SH-SY5Y (cell line): ENCODE results near the gene NUCB1.

Source experiments
- GATA2 ChIP-seq: IDR thresholded peaks from 2 replicates; pipeline ENCODE4 v1.6.1; 2011; ENCODE audit warnings: mild to moderate bottlenecking, low read depth, low read length
- GATA3 ChIP-seq: IDR thresholded peaks from 2 replicates; pipeline ENCODE4 v1.6.1; 2011; ENCODE audit warnings: low read depth, mild to moderate bottlenecking, low read length, moderate library complexity

Gene NUCB1

DNA sequence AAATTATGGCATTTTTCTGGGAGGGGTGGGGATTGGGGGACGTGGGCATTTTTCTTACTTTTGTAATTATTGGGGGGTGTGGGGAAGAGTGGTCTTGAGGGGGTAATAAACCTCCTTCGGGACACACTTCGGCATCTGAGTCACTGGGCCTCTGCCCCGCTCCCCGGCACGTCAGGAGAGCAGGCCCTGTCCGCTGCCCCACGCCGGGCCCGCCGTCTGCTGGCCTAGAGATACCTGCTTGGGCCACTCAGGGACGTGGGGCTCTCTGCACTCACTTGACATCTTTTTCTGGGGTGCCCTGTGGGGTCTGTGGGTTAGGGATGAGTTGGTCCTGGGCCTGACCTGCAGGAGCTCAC lies 61.5 kb downstream of the NUCB1 start:
- TF ChIP-seq GATA3 (no peak), GATA2 (no peak)

DNA sequence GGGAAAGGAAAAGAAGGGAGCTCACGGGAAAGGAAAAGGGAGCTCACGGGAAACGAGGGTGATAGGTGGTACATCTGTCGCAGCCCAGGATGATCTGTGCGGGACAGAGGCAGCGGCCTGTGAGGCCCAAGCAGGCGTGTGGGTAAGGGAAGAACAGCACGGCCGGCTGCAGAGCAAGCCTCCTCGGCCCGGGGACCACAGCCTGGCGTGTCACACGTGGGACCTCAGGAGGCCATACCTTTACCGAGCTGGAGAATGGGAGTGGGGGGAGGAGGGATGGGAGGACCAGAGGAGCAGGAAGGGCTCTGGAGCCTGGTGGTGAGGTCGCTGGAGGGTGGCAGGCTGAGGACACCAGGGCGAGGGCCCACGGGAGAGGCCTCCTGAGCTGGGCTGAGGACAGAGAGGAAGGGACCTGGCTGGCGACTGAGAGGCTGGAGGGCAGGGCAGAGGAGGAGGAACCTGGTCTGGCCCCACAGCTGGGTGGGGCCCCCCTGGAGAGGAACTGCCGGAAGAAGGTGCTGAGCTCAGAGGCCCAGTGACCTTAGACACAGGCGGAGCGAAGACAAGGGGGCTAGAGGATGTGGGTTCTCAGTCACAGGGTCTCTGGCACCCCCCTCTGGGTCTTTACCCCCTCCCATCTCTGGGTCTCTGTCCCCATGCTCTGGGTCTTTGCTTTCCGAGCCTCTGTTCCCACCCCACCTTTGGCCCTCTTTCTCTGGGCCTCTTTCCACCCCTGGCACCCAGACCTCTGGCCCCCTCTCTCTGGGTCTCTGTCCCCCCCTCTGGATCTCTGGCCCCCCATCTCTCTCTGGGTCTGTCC lies 62.1 kb downstream of the NUCB1 start:
- TF ChIP-seq GATA3 = no peak
- TF ChIP-seq GATA2 = no peak

DNA sequence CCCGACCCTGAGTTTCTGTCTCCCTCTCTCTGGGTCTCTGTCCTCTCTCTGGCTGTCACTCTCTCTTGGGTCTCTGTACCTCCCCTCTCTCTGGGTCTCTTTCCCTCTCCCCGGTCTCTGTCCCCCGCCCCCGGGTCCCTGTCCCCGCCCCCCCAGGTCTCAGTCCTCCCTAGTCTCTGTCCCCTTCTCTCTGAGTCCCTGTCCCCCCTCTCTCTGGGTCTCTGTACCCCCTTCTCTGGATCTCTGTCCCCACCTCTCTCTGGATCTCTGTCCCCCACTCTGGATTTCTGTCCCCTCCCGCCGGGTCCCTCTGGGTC lies 62.7 kb downstream of the NUCB1 start:
- TF ChIP-seq GATA2 = no peak
- TF ChIP-seq GATA3 = no peak

DNA sequence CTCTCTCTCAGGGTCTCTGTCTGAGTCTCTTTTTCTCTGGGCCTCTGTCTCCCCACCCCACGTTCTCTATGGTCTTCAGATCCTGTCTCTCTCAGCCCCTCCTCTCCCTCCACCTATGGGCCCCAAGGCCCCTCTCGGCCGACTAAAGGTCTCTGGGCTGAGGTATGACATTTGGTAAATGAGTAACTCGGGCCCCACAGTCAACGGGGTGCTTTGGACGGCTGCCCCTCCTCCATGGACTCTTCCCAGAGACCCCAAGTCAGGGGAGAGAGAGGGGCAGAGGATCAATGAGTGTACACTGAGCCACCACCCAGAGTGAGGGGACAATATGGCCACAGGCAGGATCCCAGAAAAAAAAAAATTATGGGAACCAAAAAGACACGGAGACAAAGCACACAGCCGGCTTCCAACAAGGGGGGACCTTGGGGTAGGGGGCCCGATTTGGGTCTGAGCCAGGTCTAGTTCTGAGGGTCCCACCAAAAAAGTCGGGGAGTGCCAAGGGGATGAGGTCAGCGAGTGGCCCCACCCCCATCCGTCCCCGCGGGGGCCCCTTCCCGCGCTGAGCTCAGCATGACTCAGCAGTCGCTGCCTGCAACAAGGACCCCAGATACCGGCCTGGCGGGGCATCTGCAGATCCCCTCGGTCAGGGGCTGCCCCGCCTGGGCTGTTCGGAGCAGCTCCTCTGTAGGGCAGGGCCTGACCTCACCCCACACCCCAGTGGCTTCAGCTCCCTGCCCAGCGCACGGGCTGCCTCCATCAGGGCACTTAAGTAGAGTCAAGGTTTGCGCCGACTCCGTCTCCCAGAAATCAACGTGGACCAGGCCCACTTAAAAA lies 63.5 kb downstream of the NUCB1 start:
- no peak for TF ChIP-seq GATA3
- no peak for TF ChIP-seq GATA2

DNA sequence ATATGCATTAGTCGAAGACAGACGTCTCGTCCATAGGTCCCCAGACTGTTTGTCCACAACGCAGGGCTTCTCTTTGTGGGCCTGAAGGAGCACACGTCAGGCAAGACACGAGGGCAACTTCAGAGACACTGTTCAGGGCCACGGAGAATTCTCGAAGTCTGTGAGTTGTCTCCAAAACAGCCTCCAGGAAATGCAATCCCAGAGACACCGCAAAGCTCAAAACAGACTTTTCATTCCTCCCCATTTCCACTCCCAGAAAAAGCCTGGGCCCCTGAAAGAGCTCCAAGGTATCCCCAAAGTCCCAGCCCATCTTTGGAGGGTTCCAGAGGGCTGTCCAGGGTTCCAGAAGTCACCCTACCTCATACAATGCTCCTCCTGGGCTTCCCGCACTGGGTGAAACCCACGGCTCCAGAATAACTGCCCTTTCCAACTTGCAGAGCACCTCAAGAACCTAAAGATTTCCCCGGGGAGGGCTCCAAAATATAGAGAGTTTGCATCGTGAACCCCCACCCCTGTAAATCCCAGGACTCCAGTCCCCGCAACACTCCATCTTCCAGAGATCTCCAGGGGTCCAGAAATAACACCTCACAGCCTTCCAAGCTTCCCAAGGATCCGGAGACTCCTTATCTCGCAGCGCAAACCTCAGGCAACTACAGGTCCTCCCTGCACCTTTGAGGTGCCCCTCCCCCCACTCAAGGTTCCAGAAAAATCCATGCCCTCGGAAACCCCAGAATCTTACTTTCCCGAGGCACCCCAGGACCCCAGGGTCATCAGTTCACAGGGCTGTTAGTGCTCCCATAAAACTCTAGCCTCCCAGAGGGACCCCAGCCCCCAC lies 64.3 kb downstream of the NUCB1 start:
- no peak for TF ChIP-seq GATA3
- TF ChIP-seq GATA2 = no peak

DNA sequence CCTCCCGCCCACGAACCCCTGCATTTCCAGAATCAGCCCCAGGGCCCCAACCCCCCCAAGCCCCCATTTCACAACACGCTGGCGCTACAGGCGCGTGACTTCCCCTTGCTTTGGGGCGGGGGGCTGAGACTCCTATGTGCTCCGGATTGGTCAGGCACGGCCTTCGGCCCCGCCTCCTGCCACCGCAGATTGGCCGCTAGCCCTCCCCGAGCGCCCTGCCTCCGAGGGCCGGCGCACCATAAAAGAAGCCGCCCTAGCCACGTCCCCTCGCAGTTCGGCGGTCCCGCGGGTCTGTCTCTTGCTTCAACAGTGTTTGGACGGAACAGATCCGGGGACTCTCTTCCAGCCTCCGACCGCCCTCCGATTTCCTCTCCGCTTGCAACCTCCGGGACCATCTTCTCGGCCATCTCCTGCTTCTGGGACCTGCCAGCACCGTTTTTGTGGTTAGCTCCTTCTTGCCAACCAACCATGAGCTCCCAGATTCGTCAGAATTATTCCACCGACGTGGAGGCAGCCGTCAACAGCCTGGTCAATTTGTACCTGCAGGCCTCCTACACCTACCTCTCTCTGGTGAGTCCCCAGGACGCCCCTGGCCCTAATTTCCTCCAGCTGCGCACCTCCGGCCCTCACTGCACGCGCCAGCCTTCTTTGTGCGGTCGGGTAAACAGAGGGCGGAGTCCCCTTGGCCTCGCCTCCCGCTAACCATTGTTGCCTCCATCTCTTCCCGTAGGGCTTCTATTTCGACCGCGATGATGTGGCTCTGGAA lies 65.1 kb downstream of the NUCB1 start, which contains the start of gene FTL:
Gene FTL, plus strand, starts transcription at position 270 of the 766 bp plus-strand sequence. Its CDS starts 199 bp downstream, at position 469.
- no peak for TF ChIP-seq GATA3
- TF ChIP-seq GATA2 = no peak

DNA sequence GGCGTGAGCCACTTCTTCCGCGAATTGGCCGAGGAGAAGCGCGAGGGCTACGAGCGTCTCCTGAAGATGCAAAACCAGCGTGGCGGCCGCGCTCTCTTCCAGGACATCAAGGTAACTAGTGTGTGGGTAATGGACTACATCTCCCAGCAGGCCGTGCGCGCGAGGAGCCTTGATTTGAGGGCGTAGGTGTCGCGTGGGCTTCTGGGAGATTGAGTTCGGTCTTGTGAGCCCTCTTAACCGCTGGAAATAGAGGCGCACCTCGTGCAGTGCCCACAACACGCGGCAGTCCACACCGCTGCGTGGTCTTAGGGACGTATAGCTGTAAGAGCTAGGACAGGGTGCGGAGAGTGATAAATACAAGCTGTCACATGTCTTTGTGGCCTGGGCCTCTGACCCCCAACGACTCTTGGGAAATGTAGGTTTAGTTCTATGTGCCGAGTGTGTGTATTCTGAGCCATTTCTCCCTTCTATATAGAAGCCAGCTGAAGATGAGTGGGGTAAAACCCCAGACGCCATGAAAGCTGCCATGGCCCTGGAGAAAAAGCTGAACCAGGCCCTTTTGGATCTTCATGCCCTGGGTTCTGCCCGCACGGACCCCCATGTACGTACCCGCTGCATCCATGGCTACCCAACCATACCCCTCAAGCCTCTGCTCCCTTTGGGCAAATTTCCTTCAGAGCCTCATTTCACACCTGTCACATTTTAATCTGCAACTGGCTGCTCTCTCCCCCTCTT lies 65.9 kb downstream of the NUCB1 start:
- TF ChIP-seq GATA2 (no peak), GATA3 (no peak)

DNA sequence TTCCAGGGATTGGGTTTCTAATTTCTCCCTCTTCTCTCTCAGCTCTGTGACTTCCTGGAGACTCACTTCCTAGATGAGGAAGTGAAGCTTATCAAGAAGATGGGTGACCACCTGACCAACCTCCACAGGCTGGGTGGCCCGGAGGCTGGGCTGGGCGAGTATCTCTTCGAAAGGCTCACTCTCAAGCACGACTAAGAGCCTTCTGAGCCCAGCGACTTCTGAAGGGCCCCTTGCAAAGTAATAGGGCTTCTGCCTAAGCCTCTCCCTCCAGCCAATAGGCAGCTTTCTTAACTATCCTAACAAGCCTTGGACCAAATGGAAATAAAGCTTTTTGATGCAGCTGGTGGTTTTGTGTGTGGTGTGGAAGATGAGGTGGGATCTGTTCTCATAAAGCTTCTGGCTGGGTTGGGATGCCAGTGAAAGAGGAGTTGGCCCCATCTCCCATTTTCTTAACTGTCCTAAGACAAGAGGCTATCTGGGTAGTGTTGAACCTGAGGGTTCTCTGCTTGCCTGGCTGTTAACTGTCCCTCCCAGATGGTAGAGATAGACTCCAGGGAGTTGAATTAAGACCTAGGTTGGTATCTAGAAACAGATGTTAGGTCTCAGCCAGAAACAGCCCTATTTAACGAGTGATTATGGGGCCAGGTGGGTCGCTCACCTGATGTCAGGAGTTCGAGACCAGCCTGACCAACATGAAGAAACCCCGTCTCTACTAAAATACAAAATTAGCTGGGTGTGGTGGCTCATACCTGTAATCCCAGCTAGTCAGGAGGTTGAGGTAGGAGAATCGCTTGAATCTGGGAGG lies 66.6 kb downstream of the NUCB1 start:
- TF ChIP-seq GATA3 (no peak), GATA2 (no peak)

DNA sequence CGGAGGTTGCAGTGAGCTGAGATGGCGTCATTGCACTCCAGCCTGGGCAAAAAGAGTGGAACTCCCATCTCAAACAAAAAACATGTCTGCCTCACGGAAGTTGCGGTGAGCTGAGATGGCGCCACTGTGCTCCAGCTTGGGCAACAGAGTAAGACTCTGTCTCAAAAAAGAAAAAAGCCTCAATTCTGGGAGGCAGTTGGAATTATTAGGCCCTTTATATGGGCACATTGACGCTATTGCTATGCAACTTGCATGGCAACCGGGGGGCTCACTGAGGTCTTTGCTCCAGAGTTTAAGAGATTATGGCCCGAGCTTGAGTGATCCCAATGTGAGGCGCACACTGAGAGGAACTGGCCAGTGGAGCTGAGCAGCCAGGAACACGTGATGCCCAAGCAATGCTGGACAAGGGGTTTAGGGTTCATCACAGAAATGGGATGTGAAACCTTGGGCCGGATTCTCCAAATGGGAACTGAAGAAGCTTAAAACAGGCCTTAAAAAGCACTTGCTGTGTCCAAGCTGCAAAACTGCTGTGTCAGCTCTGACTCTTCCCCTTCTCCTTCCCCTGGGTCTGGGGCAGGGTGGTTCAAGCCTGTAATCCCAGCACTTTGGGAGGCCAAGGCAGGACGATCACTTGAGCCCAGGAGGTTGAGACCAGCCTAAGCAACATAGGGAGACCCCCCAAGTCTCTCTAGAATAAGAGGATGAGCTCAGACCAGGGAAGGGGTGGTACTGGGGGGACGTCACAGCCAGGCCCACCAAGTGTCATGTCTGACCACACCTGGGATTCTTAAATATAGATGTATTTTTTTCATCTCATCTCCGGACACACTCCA lies 67.5 kb downstream of the NUCB1 start:
- TF ChIP-seq GATA2 (no peak), GATA3 (no peak)

DNA sequence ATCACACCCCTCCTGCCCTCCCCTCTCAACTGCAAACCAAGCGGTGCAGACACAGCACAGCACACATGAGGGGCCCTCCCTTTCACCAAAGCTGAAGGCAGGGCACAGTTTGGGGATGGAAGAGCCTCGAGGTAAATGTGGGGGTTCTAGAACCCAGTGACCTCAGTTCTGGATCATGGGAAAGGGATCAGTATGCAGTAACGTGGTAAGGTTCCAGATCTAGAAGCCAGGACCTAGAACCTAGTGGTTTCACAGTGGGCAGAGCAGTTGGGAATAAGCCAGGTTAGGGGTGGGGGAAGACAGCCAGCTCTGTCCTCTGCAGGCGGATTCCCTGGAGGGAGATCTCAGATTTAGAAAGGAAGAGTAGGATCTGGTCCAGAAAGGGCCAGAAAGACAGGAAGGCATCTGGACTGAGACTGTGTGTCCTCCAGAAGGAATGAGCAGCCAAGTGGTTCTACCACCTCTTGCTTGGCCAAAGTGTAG lies 68.1 kb downstream of the NUCB1 start:
- TF ChIP-seq GATA3 (no peak), GATA2 (no peak)

DNA sequence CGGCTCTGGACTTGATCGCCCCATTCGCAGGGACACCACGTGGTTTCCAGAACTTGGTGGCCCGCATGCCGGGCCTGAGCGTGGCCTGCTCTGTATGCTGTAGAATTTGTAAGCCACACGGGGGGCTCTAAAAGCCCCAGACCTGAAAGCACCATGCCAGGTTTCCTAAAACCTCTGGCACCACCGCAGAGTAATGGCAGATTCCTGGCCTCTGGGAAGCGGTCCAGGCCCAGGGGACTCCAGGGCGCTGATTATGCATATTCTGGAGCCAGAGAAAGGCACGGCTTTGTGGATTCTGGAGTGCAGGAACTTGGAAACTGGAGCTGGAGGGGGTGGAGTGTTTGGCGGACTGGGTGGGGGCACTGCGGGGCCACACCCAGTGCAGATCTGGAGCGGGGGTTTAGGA lies 68.7 kb downstream of the NUCB1 start:
- no peak for TF ChIP-seq GATA2
- no peak for TF ChIP-seq GATA3
